Testis (tissue), 2 donors: Measurements from ENCODE around the gene ZFAND6.

Experiments used
- POLR2A ChIP-seq: fragments of 450-650 bp; IDR thresholded peaks from one replicate; pipeline ENCODE4 v1.6.1; 2017; ENCODE audit warnings: antibody characterized with exemption, mild to moderate bottlenecking, moderate library complexity
- TF ChIP-seq, protein P1 (sequence below), 3 experiments: fragments of 450-650 bp in 2 of 3; fragments of 200-600 bp in 1 of 3; sonication (generic) in 1 of 3; IDR thresholded peaks; one replicate each; pipeline ENCODE4 v1.5.1; 2016 to 2019; ENCODE audit warnings: antibody characterized with exemption in 3 of 3, mild to moderate bottlenecking in 2 of 3, moderate library complexity in 1 of 3

DNA sequence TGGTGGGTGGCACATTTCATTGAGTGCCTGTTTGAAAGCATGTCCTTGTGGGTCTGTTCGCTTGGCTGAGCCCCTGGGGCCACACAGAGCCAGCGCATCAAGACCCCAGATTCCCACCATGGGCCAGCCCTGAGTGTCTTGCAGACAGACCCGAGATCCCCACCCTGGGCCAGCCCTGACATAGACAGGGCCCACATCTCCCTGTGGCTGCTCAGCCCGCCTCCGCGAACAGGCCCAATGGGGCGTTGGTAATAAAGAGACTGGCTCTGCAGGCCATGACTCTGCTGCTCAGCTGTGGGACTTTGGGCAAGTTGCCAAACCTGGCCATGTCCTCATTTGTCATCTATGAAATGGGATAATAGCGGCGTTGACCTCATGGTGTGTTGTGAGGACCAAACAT, 116.0 kb downstream of the ZFAND6 start:
- TF ChIP-seq POLR2A = no peak
- TF ChIP-seq, protein P1, sequence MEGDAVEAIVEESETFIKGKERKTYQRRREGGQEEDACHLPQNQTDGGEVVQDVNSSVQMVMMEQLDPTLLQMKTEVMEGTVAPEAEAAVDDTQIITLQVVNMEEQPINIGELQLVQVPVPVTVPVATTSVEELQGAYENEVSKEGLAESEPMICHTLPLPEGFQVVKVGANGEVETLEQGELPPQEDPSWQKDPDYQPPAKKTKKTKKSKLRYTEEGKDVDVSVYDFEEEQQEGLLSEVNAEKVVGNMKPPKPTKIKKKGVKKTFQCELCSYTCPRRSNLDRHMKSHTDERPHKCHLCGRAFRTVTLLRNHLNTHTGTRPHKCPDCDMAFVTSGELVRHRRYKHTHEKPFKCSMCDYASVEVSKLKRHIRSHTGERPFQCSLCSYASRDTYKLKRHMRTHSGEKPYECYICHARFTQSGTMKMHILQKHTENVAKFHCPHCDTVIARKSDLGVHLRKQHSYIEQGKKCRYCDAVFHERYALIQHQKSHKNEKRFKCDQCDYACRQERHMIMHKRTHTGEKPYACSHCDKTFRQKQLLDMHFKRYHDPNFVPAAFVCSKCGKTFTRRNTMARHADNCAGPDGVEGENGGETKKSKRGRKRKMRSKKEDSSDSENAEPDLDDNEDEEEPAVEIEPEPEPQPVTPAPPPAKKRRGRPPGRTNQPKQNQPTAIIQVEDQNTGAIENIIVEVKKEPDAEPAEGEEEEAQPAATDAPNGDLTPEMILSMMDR (IDR thresholded peaks at IDR 0.05) = no peak
